GM21576 (cell line): ENCODE results near the gene NFKB2.

Experiments used
- ATAC-seq: cut with Tn5 transposase; IDR thresholded peaks from one replicate; pipeline ENCODE4 v1.9.1; 2021; ENCODE audit warnings: mild to moderate bottlenecking, moderate library complexity; ENCODE audit not compliant: unreplicated experiment

The NFKB2 gene

DNA sequence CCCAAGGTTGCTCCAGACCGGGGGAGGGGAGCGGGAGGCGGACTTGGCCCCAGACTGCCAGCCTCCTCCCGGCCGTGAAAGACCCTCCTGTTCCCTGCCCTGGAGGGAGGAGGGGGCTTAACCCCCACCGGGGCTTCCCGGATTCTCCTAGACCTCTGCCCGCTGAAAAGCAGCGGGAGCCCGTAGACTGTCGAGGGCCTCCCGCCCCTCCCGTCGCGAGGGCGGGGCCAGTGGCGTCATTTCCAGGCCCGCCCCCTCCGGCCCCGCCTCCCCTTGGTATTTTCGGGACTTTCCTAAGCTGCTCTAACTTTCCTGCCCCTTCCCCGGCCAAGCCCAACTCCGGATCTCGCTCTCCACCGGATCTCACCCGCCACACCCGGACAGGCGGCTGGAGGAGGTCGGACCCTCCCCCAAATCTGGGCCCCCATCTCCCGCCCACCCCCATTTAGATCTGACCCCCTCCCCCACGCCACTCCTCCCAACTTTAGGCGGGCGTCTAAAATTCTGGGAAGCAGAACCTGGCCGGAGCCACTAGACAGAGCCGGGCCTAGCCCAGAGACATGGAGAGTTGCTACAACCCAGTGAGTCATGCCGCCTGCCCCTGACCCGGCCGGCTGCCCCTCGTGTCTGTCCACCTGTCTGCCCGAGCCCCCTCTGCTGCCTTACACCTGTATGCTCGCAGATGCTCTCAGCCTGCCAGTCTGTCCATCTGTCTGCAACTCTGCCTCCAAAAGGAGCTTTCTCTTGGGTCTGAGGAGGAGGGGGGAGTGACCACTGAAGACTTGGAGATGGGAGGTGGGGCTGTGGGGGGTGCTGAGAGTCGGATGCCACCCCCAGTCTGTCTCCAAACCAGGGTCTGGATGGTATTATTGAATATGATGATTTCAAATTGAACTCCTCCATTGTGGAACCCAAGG, at the start of gene NFKB2:
Gene NFKB2, plus strand, starts transcription at position 306 of the 917 bp plus-strand sequence. Its CDS starts 255 bp downstream, at position 561.
- peak; percentile 27 for ATAC-seq

DNA sequence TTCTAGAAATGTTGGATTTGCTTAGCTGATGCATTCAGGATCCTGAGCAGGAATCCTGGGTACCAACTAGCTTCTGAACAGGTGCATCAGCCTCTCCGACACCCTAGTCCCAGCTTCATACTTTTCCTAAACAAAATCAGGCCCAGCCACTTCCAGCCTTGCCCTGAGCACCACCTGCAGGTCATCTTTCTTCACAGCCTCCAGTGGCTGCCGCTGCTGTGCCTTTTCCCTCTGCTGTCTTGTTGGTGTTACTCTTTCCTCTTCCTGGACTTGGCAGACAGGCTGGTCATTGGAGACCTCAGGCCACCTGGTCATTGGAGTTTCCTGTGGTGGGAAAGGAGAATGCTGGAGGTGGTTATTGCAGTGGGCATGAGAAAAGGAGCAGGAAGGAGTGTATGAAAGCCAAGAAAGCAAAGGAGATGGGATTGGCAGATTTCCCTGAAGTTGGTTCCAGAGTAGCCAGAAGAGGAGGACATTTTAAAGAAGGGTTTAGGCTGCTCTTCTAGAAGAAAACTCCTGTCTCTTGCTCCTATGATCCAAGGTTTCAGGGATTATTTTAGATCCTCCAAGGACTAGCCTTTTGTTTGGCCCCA, 48.2 kb upstream of the NFKB2 start:
- no peak for ATAC-seq

DNA sequence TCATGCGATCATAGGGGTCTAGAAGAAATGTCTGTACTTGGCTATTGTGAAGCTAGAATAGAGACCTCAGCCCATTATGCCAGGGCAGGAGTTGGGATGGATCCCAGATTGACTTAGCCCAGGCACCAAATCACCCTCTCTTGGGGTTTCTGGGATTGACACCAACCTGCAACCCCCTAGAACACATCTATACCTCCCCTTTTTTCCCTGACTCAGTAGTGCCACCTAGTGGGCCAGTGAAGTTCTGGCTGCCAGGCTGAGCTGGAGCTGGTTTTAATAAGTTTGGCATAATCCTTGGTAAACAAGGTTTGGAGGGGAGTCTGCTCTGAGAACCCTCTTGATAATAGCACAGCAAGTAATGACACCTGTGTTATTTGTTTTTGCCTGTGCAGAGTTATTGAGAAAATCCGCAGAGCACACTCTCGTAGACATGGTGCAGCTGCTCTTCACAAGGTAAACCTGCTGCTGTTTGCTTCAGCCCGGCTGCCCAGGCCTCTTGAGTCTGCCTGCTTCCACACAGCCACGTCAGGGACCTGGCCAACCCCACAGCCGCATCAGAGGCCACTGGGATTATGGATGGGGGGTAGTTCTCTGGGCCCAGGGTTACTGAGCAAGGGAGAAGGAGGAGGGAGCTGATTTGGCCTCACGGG, 43.3 kb upstream of the NFKB2 start:
- ATAC-seq = no peak

DNA sequence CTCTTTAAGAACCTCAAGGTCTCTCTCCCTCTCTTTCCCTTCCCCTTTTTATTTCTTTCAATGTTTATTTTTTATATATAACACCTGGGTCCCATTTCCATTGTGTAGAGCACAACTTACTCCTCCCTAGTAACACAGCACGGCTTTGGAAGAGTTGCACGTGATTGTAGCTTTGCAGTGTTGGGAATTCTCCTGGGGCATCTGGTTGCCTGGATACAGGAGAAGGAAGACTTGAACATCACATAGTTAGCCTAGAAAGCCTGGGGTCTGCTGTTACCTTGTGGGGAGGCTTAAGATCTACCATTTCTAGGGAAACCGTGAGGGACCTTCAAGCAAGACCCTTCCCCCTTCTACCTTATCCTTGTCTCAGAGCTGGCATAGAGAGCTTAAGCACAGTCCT, 41.1 kb upstream of the NFKB2 start:
- no peak for ATAC-seq

DNA sequence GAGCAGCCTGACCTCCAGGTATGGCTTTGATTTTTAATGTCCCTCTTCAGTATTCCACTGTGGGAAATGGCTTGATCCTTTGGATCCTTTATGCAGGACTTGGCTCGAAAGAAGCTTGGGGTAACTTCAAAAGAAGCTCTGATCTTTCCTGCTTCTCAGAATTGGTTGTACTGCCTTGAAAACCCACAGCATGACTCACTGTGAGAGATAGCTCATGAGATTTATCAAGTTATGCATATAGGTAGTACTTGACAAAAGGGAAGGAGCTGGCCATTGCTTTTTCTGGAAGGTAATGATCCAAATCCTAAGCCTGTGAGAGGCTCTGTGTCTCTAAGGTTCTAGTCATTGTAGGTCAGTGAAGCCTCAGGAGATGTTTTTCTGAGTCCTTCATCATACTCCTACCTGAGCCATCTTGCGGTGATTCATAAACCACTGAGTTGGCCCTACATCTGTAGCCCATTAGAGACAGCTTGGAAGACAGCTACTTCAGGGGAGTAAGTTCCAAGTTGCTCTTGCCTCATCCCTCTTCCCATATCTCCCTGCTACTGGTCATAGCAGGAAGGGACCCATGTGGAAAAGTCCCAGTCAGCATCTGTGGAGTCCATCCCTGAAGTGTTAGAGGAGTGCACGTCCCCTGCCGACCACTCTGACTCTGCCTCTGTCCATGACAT, 36.7 kb upstream of the NFKB2 start:
- ATAC-seq = no peak

DNA sequence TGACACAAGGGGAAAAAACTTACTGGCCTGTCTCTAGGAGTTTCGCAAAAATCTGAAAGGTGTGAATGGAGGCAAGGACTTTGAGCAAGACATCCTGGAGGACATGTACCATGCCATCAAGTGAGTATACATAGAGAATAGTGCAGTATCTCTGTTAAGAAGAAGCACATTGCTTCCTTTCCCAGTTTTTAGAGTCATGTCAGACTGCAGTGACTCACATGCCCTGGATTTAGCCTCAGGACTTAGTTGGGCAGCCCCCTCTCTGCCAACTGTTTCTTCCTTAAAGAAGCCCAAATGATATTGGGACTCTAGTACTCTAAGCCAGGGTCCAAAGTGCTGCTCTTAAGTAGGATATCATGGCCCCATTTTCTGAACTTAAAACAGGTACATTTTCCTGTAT, 28.1 kb upstream of the NFKB2 start:
- ATAC-seq = no peak

DNA sequence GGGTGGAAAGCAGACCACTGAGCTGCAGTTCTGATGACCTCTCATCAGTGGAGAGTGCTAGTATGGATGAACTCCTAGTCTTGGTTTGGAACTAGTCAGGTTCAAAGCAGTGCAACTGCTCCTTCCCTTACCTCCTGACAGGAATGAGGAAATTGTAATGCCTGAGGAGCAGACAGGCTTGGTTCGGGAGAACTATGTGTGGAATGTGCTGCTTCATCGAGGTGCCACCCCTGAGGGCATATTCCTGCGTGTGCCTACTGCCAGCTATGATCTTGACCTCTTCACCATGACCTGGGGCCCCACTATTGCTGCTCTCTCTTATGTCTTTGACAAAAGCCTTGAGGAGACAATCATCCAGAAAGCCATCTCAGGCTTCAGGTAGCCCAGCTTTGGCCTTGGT, 27.4 kb upstream of the NFKB2 start:
- no peak for ATAC-seq

DNA sequence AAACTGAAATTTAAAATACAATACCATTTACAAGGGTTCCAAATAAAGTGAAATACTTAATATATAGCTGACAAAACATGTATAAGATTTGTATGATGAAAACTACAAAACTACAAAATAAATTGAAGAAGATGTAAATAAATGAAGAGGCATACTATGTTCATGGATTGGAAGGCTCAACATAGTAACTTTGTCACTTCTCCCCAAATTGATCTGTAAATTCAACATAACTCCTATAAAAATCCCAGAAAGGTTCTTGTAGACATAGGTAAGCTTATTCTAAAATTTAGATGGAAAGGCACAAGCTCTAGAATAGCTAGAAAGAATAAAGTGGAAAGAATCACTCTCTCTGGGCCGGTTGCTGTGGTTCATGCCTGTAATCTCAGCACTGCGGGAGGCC, 24.2 kb upstream of the NFKB2 start:
- ATAC-seq = no peak

DNA sequence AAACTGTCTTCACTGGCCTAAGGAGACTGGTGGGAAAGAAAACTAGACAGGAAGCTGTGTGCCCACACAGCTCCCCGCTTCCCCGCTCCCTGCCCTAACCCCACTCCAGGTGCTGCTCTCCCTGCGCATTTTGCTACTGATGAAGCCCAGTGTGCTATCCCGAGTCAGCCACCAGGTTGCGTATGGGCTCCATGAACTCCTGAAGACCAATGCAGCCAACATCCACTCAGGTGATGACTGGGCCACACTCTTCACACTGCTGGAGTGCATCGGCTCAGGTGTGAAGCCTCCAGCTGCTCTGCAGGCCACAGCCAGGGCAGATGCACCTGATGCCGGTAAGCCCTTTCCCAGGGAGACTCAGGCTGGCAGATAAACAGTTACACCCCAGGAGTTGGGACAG, 20.3 kb upstream of the NFKB2 start:
- ATAC-seq = no peak

DNA sequence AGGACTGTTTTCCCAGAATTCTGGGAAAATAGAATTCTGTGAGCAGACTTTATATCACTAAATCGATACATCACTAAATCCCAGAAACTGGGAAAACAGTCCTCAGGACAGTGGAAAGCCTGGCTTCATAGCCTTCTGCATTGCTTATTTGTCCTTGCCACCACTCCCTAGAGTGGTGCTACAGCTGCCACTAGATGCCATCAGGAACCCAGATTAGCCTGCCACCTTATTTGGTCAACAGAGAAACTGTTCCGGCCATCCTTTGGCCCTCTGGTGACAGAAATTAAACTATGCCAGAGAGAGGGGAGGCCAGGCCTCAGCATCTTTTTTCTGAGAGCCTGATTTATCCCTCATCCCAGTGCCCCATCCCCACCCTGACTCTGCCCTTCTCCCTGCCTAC, 19.6 kb upstream of the NFKB2 start:
- ATAC-seq = no peak

DNA sequence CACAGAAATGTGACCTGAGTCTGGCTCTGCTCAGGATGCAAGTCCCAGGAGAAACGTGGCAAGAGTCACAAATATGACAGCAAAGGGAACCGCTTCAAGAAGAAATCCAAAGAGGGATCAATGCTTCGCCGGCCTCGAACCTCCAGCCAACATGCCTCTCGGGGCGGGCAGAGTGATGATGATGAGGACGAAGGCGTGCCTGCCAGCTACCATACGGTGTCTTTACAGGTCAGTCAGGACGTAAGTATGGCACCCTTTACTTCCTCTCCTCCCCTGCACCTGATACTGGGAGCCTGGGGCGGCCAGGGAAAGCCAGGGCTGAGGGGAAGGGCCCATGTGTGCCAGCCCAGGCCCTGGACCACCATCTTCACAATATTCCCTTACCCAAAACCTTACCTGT, 18.6 kb upstream of the NFKB2 start:
- no peak for ATAC-seq

DNA sequence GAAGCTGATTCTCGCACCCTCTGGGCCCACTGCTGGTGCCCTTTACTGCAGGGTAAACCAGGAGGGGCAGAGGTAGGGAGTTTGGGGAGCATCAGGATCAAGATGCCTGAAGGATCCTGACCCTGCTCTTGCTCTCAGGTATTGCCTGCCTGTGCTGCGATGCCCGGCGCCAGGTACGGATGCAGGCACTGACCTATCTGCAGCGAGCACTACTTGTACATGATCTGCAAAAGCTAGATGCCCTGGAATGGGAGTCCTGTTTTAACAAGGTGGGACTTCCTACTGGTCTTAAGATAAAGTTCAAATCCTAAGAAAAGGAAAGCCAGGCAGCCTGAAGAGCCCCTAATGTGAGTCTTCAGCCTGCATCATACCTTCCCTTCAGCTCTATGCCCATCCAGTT, 16.1 kb upstream of the NFKB2 start:
- ATAC-seq = no peak

DNA sequence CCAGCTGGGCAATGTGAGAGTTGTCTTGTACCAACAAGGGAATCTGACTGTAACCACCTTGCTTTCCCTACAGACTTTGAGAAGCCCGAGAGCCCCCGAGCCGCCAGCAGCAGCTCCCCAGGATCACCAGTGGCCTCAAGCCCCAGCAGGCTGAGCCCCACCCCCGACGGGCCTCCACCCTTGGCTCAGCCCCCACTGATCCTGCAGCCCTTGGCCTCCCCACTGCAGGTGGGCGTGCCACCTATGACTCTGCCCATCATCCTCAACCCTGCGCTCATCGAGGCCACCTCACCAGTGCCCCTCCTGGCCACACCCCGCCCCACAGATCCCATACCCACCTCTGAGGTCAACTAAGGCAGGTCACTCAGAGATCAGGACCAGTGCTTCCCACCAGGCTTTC, 13.5 kb upstream of the NFKB2 start:
- ATAC-seq = no peak

DNA sequence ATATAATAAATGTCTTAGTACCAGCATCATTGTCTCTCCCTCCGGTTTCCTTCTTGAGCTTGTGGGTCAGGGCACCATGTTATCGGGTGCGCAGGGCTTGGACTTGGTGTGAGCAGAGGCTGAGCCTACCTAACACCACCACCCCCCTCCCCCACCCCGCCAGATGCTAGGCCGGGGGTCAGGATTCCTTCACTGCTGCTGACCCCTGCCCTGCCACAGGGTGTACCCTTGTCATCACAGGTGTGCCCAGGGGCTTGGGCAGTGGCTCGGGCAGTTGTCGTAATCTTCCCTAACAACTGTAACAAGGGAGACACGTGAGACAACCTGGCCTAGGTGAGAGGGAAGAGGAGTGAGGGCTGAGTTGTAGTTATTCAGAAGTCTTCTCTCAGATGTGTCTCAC, 12.6 kb upstream of the NFKB2 start:
- ATAC-seq = no peak

DNA sequence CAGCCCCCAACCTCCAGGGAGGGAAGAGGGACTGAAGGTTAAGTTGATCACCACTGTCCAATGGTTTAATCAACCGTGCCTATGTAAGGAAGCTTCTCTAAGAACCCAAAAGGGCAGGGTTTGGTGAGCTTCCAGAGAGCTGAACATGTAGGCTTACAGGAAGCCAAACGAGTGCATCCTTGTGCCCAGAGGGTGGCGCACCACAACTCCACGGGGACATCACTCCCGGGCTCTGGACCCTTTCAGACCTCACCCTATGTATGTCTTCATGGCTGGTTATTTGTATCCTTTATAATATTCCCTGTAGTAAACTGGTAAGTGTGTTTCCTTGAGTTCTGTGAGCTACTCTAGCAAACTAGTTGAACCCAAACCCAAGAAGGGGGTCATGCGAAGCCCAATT, 11.5 kb upstream of the NFKB2 start:
- ATAC-seq = no peak

DNA sequence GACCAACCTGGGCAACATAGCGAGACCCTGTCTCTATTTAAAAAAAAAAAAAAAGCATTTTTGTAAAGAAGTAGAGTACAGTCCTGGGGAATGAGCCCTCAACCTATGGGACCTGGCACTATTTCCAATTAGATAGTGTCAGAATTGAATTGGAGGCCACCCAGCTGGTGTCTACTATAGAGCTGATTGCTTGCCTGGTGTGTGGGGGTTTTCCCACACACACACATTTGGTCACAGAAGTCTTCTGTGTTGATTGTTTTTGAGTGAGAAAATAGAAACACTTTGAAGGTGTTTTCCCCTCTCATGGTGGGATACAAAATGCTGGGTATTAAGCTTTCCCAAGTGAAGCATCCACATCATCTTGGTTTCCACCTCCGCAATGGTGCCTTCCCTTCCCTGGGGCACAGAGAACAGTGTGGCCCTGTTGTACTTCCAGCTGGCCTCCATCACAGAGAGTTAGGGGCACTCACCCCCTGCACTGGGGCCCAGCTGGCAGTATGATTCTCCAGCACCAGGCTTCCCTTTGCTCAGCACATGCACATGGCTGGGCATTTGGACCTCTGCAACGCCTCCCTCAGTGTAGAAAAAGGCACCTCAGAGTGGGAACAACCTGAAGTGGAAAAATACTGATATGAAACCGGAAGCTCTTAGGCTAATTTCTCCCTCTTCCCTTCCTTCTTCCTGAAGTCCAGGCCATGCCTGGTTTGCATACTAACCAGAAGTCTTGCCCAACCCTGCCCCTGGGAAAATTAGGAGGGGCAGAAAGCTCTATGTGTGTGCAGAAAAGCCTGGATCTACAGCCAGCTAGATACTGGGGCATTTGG, 10.7 kb upstream of the NFKB2 start:
- no peak for ATAC-seq

DNA sequence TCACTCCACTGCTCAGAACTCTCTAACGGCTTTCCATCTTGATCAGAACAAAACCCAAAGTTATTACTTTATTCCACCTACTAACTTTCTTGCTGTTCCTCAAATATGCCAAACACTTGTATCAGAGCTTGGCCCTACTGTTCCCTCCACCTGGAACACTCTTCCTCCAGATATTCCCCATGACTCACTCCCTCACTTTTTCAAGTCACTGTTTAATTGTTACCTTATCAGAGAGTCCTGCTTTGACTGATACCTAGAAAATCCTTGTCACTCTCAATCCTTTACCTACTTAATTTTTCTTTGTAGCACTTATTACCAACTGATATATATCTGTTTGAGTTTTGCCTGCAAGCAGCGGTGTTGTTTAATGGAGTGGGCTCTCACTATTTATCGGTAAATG, 5.6 kb upstream of the NFKB2 start:
- ATAC-seq = no peak

DNA sequence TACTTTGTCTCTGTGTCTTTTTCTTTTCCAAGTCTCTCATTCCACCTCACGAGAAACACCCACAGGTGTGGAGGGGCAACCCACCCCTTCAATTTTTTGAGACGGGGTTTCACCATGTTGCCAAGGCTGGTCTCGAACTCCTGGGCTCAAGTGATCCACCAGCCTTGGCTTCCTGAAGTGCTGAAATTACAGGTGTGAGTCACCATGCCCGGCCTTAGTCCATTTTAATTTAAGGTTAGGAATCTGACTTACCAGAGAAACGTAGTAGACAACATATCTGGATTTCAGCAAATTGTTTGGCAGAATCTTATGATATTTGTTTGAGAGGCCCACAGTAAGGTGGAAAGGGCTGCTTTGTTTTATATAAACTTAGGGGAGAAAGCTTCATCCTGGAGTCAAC, 3.2 kb upstream of the NFKB2 start:
- ATAC-seq = no peak

DNA sequence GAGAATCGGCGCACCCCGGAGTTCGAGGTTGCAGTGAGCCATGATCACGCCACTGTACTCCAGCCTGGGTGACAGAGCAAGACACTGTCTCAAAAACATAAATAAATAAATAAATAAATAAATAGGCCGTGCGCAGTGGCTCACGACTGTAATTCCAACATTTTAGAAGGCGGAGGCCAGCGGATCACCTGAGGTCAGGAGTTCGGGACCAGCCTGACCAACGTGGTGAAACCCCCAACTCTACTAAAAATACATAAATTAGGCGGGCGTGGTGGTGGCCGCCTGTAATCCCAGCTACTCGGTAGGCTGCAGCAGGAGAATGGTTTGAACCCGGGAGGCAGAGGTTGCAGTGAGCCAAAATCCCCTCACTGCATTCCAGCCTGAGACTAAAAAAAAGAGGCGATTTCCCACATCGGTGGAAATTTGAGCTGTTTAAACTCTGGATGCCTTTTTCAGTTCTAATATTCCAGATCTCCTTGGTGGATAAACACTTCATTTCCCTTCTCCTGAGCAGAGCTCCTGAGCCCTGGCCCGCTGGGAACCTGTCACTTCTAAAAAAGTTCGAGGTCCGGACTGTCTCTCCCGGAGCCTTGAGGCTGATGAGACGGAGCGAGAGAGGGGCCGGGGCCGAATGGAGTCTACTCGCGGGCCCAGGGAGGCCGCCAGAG, 2.0 kb upstream of the NFKB2 start:
- peak; percentile 55 for ATAC-seq
